Kidney epithelial cell (primary cell): ENCODE data around the gene ANKS1A. TPM values are rescaled to one million over a fixed set of nuclear protein-coding genes. Genes with fewer than 3 reads are reported as not detected.

ENCODE experiments used
- DNase-seq: peaks from one replicate; pipeline ENCODE4 v3.0.0-alpha.2; 2010; ENCODE audit warnings: low read depth
- H3K27me3 ChIP-seq: 2 replicates; pipeline ENCODE4 v1.6.0; 2011; ENCODE audit warnings: low read length; ENCODE audit not compliant: control insufficient read depth, insufficient read depth
- H3K36me3 ChIP-seq: 2 replicates; pipeline ENCODE4 v1.5.1; 2011; ENCODE audit warnings: low read length; ENCODE audit not compliant: control insufficient read depth, insufficient read depth
- H3K4me3 ChIP-seq: 2 replicates; pipeline ENCODE4 v1.5.1; 2011; ENCODE audit warnings: low read depth, mild to moderate bottlenecking, control low read depth, low read length
- total RNA-seq: library from RNA; depleted of rRNA; stranded (reverse); fragments of >200 nt; gene quantifications from 2 replicates; pipeline ENCODE4 v1.2.3, GENCODE V29; 2015
- TF ChIP-seq, protein P1 (sequence below): IDR thresholded peaks from 2 replicates; pipeline ENCODE4 v1.5.1; 2011; ENCODE audit warnings: mild to moderate bottlenecking, moderate library complexity, low read length, control low read depth, inconsistent platforms; ENCODE audit not compliant: insufficient read depth, poor library complexity, severe bottlenecking

The ANKS1A gene
- total RNA-seq, 1 donor from 2014 or later, result 20.2 TPM

DNA sequence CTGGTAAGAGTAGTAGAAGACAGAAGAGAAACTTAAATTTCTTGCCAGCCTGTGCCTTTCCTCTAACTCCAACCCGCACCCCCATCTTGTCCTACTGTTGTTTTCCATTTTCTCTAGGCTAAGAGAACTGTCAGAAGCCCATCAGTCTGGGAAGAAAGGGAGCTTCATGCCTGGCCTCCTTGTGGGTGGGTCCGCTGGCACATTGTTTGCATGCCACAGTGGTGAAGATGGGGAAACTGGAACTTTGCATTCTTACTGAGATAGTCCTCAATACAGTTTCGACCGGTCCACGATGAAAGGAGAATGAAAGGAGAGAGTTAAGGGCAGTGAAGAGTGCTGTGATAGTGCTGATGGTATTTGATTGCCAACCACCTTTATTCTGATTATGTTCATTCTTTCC, 149.0 kb downstream of the ANKS1A start:
- no peaks in the 10 kb centered on the region for H3K36me3 ChIP-seq
- H3K27me3 ChIP-seq, result no peaks in the 10 kb centered on the region
- TF ChIP-seq, protein P1, sequence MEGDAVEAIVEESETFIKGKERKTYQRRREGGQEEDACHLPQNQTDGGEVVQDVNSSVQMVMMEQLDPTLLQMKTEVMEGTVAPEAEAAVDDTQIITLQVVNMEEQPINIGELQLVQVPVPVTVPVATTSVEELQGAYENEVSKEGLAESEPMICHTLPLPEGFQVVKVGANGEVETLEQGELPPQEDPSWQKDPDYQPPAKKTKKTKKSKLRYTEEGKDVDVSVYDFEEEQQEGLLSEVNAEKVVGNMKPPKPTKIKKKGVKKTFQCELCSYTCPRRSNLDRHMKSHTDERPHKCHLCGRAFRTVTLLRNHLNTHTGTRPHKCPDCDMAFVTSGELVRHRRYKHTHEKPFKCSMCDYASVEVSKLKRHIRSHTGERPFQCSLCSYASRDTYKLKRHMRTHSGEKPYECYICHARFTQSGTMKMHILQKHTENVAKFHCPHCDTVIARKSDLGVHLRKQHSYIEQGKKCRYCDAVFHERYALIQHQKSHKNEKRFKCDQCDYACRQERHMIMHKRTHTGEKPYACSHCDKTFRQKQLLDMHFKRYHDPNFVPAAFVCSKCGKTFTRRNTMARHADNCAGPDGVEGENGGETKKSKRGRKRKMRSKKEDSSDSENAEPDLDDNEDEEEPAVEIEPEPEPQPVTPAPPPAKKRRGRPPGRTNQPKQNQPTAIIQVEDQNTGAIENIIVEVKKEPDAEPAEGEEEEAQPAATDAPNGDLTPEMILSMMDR, result no peak
- no peak for DNase-seq
- H3K4me3 ChIP-seq, result no peak overlapping the region

DNA sequence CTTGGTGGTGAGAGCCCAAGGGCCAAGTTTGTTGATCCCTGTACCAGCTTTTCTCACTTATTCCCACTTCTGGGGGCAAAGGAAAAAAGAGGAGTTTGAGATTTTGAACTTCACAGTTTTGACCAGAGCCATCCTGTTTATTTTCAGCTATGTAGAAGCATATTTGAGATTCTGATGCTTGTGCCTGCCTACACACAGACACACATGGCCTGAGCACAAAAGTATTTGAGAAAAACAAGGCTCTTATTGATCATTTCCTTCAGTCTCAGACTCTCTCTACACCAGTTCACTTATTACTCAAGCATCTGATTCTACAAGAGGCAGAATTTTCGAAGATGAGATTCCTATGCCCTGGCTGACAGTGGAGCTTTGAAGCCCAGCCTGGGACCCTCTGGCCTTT, 151.3 kb downstream of the ANKS1A start:
- Histone ChIP-seq H3K27me3 (no peaks in the 10 kb centered on the region), H3K4me3 (no peak overlapping the region), H3K36me3 (no peaks in the 10 kb centered on the region)
- DNase-seq, result no peak
- TF ChIP-seq, protein P1, result no peak

DNA sequence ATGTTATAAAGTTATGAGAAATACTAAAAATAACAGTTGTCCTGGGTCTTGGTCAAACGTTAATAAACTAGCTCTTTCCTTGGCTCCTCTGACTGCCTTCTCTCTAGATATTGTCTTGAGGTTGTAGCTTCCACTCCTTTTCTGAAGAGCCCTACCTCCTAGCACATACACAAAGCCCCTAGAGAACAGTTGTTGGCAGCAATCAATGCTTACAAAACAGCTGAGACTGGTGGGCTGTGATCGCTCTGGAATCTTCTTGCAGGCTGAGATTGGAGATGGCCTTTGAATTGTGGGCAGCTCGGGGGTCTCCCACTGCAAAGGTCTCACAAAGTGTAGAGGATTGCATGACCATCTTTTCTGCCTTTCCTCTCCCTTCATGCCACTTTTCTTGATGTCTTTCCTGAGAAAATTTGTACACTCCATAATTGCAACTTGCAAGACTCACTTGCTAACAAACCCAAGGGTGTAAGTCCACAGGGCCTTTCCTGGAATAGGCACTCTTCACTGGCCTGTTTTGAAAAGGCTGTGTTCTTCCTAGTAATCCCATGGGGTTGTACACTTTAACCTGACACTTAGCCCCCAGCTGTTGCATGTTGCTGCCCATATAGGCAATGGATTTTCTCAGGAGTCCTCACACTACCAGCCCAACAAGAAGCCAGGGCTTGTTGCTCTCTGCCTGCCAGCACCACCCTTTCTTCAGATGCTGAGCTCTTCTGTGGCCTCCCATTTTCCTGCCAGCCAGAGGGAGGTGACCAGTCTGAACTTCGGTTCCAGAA, 152.2 kb downstream of the ANKS1A start:
- Histone ChIP-seq H3K27me3 (no peaks in the 10 kb centered on the region), H3K4me3 (no peak overlapping the region), H3K36me3 (no peaks in the 10 kb centered on the region)
- no peak for DNase-seq
- TF ChIP-seq, protein P1, result no peak

DNA sequence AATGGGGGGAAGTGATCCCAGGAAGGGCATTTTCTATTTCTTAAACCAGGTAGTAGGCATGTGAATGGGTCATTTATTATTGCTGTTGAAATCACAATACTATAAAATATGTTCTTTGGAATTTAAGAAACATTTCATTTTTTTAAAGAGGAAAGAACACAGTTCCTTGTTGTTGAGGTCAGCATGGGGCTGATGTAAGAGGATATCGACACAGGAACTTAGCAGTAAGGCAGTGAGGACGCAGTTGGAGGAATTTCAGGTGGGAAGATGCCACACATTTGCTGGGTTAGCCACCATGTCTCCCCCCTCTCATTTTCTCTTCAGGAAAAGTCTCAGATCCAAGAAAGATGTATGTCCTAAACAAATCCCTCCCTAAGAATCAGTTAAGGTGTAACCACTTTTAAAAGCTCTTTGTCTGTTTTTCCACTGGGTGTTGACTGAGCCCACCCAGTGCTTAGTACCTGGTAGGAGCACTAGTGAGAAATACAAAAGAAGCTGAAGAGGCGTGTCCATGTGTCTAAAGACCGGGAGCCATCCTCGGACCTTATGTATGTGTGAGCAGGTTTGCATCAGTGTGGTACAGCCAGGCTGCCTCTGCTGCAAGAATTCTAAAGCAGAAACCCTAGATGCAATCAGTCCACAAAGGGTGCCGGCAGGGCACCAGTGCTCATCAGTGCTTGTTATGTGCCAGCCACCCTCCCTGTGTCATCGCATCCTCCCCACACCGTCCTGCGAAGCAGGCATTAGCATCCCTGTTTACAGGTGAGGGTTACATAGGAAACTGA, 153.2 kb downstream of the ANKS1A start:
- no peak for DNase-seq
- TF ChIP-seq, protein P1, result no peak
- no peaks in the 10 kb centered on the region for H3K36me3 ChIP-seq
- H3K27me3 ChIP-seq, result no peaks in the 10 kb centered on the region
- no peak overlapping the region for H3K4me3 ChIP-seq

DNA sequence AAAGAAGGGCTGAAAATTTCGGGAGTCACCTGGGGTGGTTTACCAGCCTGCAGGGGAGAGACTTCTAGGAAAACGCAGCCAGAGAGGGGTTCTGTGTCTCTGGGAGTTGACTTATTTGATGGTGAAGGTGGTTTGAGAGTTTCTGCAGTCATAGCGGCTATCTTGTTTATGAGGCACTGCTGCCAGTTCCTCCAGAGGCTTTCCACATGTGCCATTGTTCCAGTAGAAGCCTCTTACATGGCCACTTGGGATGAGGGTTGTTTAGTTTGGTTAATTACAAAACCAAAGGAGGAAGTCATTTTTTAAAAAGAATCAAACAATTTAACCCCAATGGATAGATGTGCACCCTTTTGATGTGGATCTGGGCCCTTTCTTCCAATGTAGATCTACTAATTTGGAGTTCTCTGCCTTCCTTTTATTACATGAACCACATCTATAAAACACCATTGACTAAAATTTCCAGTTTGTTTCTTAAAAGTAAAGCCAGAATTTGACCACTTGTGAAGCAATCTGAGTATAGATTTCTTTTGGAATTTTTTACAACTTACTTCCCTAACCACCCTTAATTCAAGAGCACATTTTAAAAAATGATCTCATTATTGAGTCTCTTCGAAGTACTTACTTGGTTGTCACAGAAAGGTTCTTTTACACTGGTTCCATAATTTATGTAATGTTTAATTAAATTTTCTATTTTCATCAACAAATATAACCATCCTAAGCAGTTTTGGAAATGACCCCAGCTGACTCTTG, 154.5 kb downstream of the ANKS1A start:
- TF ChIP-seq, protein P1, result no peak
- Histone ChIP-seq H3K4me3 (no peak overlapping the region), H3K27me3 (no peaks in the 10 kb centered on the region), H3K36me3 (no peaks in the 10 kb centered on the region)
- DNase-seq, result no peak
